AG09309 (cell line): ENCODE results near the gene SLC25A41.

Experiments used
- DNase-seq: peaks from one replicate; pipeline ENCODE4 v3.0.0-alpha.2; 2010; ENCODE audit warnings: low read depth
- H3K4me3 ChIP-seq: 2 replicates; pipeline ENCODE4 v1.5.1; 2011; ENCODE audit warnings: mild to moderate bottlenecking, low read depth, low read length, moderate library complexity; ENCODE audit not compliant: control insufficient read depth
- TF ChIP-seq, protein P1 (sequence below): IDR thresholded peaks from 2 replicates; pipeline ENCODE4 v1.5.1; 2011; ENCODE audit warnings: mild to moderate bottlenecking, low read depth, low read length, inconsistent platforms; ENCODE audit not compliant: insufficient read depth, control insufficient read depth; ENCODE audit errors: missing control alignments

Gene SLC25A41

DNA sequence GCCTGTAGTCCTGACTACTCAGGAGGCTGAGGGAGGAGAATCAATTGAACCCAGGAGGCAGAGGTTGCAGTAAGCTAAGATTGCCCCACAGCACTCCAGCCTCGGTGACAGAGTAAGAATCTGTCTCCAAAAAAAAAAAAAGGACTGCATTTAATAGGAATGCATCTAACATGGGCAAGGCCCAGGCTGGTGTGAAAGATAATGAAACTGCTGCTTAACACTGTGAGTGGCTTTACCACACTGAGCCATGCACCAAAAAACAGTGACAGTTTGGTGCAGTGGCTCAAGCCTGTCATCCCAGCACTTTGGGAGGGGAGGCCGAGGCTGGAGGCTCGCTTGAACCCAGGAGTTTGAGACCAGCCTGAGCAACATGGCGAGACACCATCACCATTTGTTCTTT, 49.2 kb downstream of the SLC25A41 start:
- TF ChIP-seq, protein P1, sequence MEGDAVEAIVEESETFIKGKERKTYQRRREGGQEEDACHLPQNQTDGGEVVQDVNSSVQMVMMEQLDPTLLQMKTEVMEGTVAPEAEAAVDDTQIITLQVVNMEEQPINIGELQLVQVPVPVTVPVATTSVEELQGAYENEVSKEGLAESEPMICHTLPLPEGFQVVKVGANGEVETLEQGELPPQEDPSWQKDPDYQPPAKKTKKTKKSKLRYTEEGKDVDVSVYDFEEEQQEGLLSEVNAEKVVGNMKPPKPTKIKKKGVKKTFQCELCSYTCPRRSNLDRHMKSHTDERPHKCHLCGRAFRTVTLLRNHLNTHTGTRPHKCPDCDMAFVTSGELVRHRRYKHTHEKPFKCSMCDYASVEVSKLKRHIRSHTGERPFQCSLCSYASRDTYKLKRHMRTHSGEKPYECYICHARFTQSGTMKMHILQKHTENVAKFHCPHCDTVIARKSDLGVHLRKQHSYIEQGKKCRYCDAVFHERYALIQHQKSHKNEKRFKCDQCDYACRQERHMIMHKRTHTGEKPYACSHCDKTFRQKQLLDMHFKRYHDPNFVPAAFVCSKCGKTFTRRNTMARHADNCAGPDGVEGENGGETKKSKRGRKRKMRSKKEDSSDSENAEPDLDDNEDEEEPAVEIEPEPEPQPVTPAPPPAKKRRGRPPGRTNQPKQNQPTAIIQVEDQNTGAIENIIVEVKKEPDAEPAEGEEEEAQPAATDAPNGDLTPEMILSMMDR, result no peak
- no peak overlapping the region for H3K4me3 ChIP-seq
- DNase-seq, result no peak

DNA sequence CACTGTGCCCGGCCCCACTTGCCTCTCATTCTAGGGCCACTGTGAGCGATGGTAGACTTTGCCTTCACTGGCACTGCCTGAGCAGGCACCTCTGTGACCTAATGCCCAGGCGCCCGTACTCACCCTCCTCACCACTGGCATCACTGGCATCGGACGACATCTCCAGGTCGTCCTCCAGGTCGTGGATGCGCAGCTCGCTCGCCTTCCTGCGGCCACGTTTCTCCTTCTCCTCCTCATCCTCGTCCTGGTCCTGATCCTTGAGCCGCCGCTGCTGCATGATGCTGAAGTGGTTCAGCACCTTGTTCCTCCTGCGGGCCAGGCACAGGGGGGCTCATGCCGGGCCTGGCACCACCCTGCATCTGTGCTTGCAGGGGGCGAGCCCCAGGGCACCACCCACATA, 50.4 kb downstream of the SLC25A41 start:
- H3K4me3 ChIP-seq, result no peak overlapping the region
- TF ChIP-seq, protein P1, result no peak
- DNase-seq, result no peak

DNA sequence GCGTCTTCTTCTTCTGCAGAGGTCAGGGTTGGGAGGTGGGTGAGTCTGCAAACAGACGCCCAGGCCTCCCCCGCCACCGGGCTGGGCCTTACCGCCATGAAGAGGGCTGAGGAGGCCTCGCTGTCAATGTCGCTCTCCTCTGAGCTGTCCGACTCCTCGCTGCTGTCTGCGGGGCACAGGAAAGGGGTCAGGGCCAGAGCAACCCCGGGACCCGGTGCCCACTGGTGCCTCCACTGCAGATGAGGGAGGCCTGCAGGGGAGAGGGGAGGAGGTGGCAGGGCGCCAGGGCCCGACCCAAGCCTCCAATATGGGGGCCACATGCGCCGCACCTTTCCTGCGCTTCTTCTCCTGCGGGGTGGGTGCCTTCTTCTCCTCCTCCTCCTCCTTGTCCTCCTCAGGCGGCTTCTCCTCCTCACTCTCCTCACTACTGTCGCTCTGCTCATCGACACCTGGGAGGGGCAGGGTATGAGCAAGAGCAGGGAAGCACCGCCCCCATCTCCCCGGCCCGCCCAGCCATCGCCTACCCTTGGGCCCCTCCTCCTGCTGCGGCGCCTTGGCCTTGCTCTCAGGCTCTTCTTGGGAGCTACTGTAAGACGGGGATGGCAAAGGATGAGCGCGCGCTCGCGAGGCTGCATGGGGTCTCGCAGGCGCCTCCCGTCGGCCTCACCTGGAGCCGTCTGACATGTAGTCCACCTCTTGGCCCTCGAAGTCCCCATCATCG, 52.4 kb downstream of the SLC25A41 start:
- TF ChIP-seq, protein P1, result no peak
- no peak for DNase-seq

DNA sequence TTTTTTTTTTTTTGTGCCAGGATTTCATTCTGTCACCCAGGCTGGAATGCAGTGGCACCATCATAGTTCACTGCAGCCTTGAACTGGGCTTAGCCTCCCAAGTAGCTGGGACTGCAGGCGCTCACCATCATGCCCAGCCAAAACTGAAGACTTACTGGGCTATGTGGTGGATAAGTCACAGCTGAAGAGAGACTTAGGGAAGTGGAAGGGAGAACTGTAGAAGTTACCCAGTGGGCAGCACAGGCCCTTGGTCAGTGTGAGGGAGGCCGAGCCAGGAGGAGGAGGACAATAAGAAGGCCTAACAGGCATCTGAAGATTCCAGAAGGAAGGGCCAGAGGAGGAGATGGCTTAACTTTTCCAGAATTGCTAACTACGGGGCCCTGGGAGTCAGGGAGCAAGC, 53.8 kb downstream of the SLC25A41 start:
- TF ChIP-seq, protein P1, result no peak
- no peak for DNase-seq
- no peak overlapping the region for H3K4me3 ChIP-seq

More for the DNA sequence above, 52.4 kb downstream of the SLC25A41 start:
- no peak overlapping the region for H3K4me3 ChIP-seq

DNA sequence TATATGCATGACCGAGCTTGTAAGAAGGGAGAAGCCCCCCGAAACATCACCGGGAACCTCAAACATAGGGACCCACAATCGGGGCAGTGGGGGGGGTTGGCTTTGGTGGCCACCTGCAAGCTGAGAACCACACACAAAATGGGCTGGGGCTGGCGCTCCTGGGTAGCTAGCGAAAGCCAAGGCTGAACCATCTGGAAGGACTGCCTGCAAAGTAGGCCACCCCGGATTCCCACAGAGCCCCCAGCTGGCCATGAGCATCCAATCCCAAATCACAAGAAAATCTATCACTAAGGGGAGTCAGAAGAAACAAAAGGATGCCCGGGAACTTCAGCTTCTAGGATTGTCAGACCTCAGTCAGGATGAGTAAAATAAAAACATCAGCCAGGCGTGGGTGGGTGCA, 55.1 kb downstream of the SLC25A41 start:
- no peak for DNase-seq
- H3K4me3 ChIP-seq, result no peak overlapping the region
- TF ChIP-seq, protein P1, result no peak

DNA sequence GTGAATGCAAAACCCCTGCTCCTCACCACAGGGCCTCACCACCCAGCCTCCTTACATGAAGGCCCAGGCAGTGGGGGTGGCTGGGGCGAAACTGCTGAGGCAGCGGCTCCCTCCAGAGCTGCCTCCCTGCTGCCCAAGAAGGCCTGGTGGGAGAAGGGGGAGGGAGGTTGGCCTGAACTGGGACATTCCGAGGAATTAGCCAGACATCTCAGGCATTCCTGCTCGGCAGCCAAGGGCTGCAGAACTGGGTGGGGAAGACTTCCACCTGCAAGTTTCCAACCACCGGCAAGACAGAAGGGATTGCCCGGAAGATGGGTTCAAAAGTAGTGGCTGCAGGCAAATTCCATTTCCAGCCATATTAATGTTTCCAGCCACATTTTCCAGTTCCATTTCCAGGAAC, 55.5 kb downstream of the SLC25A41 start:
- H3K4me3 ChIP-seq, result no peak overlapping the region
- no peak for DNase-seq
- TF ChIP-seq, protein P1, result no peak

DNA sequence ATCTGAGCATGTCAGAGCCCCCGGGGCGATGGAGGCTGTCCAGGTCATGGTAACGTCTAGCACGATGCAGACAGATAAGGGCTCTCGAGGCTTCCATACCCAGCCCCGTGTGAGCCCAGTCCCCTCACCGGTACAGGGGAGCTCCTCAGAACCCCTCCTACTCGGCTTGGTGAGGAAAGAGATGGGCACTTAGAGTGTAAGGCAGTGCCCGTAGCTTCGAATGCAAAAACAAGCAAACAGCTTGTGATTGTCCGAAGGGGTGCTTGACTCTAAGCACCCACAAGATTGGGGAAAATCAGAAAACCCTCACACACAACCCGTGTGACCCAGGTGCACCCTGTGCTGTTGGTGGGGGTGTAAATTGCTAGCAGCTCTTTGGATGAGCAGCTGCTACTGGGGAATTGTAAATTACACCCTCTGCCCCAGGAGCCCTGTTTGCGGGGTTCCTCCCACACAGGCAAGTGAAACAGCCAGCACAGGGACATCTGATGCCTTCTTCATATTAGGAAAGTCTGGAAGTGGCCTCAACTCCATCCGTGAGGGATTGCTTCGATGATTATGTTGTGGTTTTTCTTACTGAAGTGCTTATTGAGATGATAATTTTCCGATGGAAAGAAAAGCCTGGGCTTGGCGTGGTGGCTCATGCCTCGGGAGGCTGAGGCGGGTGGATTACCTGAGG, 56.9 kb downstream of the SLC25A41 start:
- no peak for DNase-seq
- TF ChIP-seq, protein P1, result no peak
- no peak overlapping the region for H3K4me3 ChIP-seq
